CD8-positive, alpha-beta memory T cell (primary cell): Measurements from ENCODE around the gene TTC23L. TPM values are rescaled to one million over a fixed set of nuclear protein-coding genes. Genes with fewer than 3 reads are reported as not detected.

Experiments used
- CTCF ChIA-PET: fragments of 350-600 bp; sonication (Branson Sonifier 250); formaldehyde crosslinking; loops from one replicate; lab custom pipeline; 2021; ENCODE audit warnings: antibody characterized with exemption; lab: Charles Lee
- POLR2A ChIA-PET: fragments of 350-600 bp; sonication (Branson Sonifier 250); formaldehyde crosslinking; loops from one replicate; lab custom pipeline; 2021; ENCODE audit warnings: antibody characterized with exemption; lab: Charles Lee
- DNase-seq, 5 donors: peaks; one replicate each; pipeline versions ENCODE4 v3.0.0 to v3.0.0-alpha.2; 2020 to 2022; ENCODE audit warnings: mixed read lengths in 1 of 5
- H3K27ac ChIP-seq: one replicate; pipeline ENCODE4 v1.7.0; 2013; ENCODE audit warnings: low read depth, mild to moderate bottlenecking, low read length, moderate library complexity
- H3K27me3 ChIP-seq: 2 replicates; pipeline ENCODE4 v1.7.0; 2013; ENCODE audit warnings: low read length, mild to moderate bottlenecking; ENCODE audit not compliant: insufficient read depth, poor library complexity, severe bottlenecking
- H3K36me3 ChIP-seq: 2 replicates; pipeline ENCODE4 v1.7.0; 2013; ENCODE audit warnings: mild to moderate bottlenecking, low read length, moderate library complexity; ENCODE audit not compliant: insufficient read depth
- H3K4me1 ChIP-seq: 2 replicates; pipeline ENCODE4 v1.7.0; 2013; ENCODE audit warnings: mild to moderate bottlenecking, low read length, moderate library complexity; ENCODE audit not compliant: insufficient read depth
- H3K4me3 ChIP-seq: 2 replicates; pipeline ENCODE4 v1.7.0; 2013; ENCODE audit warnings: mild to moderate bottlenecking, low read length
- H3K9me3 ChIP-seq: 2 replicates; pipeline ENCODE4 v1.7.0; 2013; ENCODE audit warnings: mild to moderate bottlenecking, low read length
- H3K27ac Mint-ChIP-seq, 8 donors: one replicate each; pipeline ENCODE4 v1.8.0; 2020 to 2021; ENCODE audit warnings: mixed read lengths in 8 of 8, mild to moderate bottlenecking in 6 of 8, inconsistent platforms in 3 of 8, moderate library complexity in 3 of 8
- H3K27me3 Mint-ChIP-seq, 2 donors: one replicate each; pipeline ENCODE4 v1.8.0; 2020 to 2021; ENCODE audit warnings: mixed read lengths in 2 of 2, mild to moderate bottlenecking in 1 of 2, moderate library complexity in 1 of 2
- H3K36me3 Mint-ChIP-seq, 3 donors: one replicate each; pipeline ENCODE4 v1.8.0; 2020 to 2021; ENCODE audit warnings: mixed read lengths in 3 of 3, inconsistent platforms in 1 of 3, mild to moderate bottlenecking in 1 of 3
- H3K4me1 Mint-ChIP-seq, 3 donors: one replicate each; pipeline ENCODE4 v1.8.0; 2020 to 2021; ENCODE audit warnings: mixed read lengths in 3 of 3, inconsistent platforms in 1 of 3, mild to moderate bottlenecking in 1 of 3
- H3K4me3 Mint-ChIP-seq, 7 donors: one replicate each; pipeline ENCODE4 v1.8.0; 2020 to 2021; ENCODE audit warnings: mixed read lengths in 7 of 7, mild to moderate bottlenecking in 6 of 7, moderate library complexity in 4 of 7, inconsistent platforms in 2 of 7
- H3K9me3 Mint-ChIP-seq, 5 donors: one replicate each; pipeline ENCODE4 v1.8.0; 2020 to 2022; ENCODE audit warnings: mixed read lengths in 5 of 5, mild to moderate bottlenecking in 3 of 5, moderate library complexity in 2 of 5, inconsistent platforms in 1 of 5
- polyA plus RNA-seq: library from polyadenylated mRNA; unstranded; fragments of 300-500 nt; fragmentation: Illumina TruSeq; gene quantifications from one replicate; pipeline ENCODE4 v1.2.3, GENCODE V29; 2021
- total RNA-seq, 2 experiments: library from RNA; stranded (reverse); gene quantifications; one replicate each; pipeline ENCODE4 v1.2.3, GENCODE V29; 2021

Gene TTC23L
- total and polyA plus RNA-seq, 3 experiments from 2014 or later, result 0.24 to 0.63 TPM; not detected in 1

DNA sequence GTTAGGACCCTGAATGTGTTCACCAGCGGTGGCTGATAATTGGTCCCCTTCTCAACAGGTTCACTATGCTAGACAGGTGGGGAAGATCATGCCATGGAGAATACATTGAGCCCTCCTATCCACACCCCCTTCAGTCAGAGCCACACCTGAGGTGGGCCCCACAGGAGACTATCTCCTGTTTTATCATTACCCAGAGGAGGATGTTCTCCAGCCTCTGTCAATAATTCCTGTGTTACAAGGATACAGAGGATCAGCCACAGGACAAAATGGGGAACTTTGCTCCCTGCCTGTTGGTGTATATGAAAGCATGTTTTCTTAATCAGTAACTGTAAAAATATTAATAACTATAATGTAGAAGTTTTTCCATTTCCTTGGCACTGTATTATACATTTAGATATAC lies 50.4 kb downstream of the TTC23L start:
- Mint-ChIP-seq H3K4me1 (no peaks in the 10 kb centered on the region), H3K27me3 (peaks cover 0 to 9% of the 10 kb centered on the region in 2 donors), H3K9me3 (no peaks in the 10 kb centered on the region), H3K36me3 (no peaks in the 10 kb centered on the region), H3K4me3 (no peak overlapping the region), H3K27ac (no peak overlapping the region)
- Histone ChIP-seq H3K9me3 (no peaks in the 10 kb centered on the region), H3K27me3 (no peaks in the 10 kb centered on the region), H3K4me1 (no peaks in the 10 kb centered on the region), H3K36me3 (no peaks in the 10 kb centered on the region), H3K4me3 (no peak overlapping the region), H3K27ac (no peak overlapping the region)
- CTCF ChIA-PET, result interaction anchor here (0.9 kb wide), 1 partner anchor 366 kb away, joined by 4 read pairs; no protein-coding TSS in a partner anchor
- POLR2A ChIA-PET, result interaction anchor here (0.7 kb wide), 1 partner anchor 45 kb away, joined by 6 read pairs; no protein-coding TSS in a partner anchor
- no peak for DNase-seq

GRCh38 chr5:34891981-34892380 lies 53.0 kb downstream of the TTC23L start:
- Mint-ChIP-seq H3K4me1 (no peaks in the 10 kb centered on the region), H3K36me3 (peaks cover 0 to 4% (median 3%) of the 10 kb centered on the region in 3 donors), H3K9me3 (no peaks in the 10 kb centered on the region), H3K27ac (no peak overlapping the region), H3K27me3 (peaks cover 0 to 1% of the 10 kb centered on the region in 2 donors), H3K4me3 (no peak overlapping the region)
- Histone ChIP-seq H3K4me3 (no peak overlapping the region), H3K27ac (no peak overlapping the region), H3K4me1 (no peaks in the 10 kb centered on the region), H3K9me3 (no peaks in the 10 kb centered on the region), H3K36me3 (no peaks in the 10 kb centered on the region), H3K27me3 (no peaks in the 10 kb centered on the region)
- CTCF ChIA-PET, result no interaction called here
- POLR2A ChIA-PET, result no interaction called here
- DNase-seq, result no peak

- no peak overlapping the region for H3K4me3 Mint-ChIP-seq
- no peaks in the 10 kb centered on the region for H3K27me3 Mint-ChIP-seq
- POLR2A ChIA-PET, result no interaction called here
- peaks cover 0 to 4% (median 3%) of the 10 kb centered on the region in 3 donors for H3K36me3 Mint-ChIP-seq
- H3K27ac ChIP-seq, result no peak overlapping the region
- no peaks in the 10 kb centered on the region for H3K4me1 ChIP-seq
- no peaks in the 10 kb centered on the region for H3K9me3 Mint-ChIP-seq
- H3K4me3 ChIP-seq, result no peak overlapping the region
- CTCF ChIA-PET, result no interaction called here
- DNase-seq, result no peak
- H3K27me3 ChIP-seq, result no peaks in the 10 kb centered on the region
- peak overlapping the region in 1 of 8 donors; percentile 45 for H3K27ac Mint-ChIP-seq
- H3K36me3 ChIP-seq, result no peaks in the 10 kb centered on the region
- H3K9me3 ChIP-seq, result no peaks in the 10 kb centered on the region
- H3K4me1 Mint-ChIP-seq, result no peaks in the 10 kb centered on the region
Observed at GRCh38 chr5:34892414-34892813, 53.5 kb downstream of the TTC23L start.

- POLR2A ChIA-PET, result no interaction called here
Observed at GRCh38 chr5:34894716-34895115, 55.8 kb downstream of the TTC23L start.

GRCh38 chr5:34895641-34896419 lies 56.9 kb downstream of the TTC23L start:
- H3K4me1 Mint-ChIP-seq, result no peaks in the 10 kb centered on the region
- Histone ChIP-seq H3K9me3 (no peaks in the 10 kb centered on the region), H3K36me3 (no peaks in the 10 kb centered on the region), H3K27me3 (no peaks in the 10 kb centered on the region), H3K4me1 (no peaks in the 10 kb centered on the region), H3K4me3 (no peak overlapping the region), H3K27ac (no peak overlapping the region)
- ChIA-PET POLR2A (no interaction called here), CTCF (interaction anchor here (1.1 to 2.1 kb wide), 3 partner anchors 14 to 419 kb away, joined by 3 to 14 read pairs (median 3); no protein-coding TSS in a partner anchor)
- H3K4me3 Mint-ChIP-seq, result no peak overlapping the region
- no peak for DNase-seq
- no peaks in the 10 kb centered on the region for H3K9me3 Mint-ChIP-seq
- H3K27ac Mint-ChIP-seq, result peak overlapping the region in 2 of 8 donors; percentile 43 to 58
- no peaks in the 10 kb centered on the region for H3K27me3 Mint-ChIP-seq
- H3K36me3 Mint-ChIP-seq, result peaks cover 0 to 5% (median 4%) of the 10 kb centered on the region in 3 donors

More at GRCh38 chr5:34894716-34895115, 55.8 kb downstream of the TTC23L start:
- Histone ChIP-seq H3K4me1 (no peaks in the 10 kb centered on the region), H3K27me3 (no peaks in the 10 kb centered on the region), H3K9me3 (no peaks in the 10 kb centered on the region), H3K36me3 (no peaks in the 10 kb centered on the region), H3K27ac (no peak overlapping the region), H3K4me3 (no peak overlapping the region)
- Mint-ChIP-seq H3K4me1 (no peaks in the 10 kb centered on the region), H3K9me3 (no peaks in the 10 kb centered on the region), H3K36me3 (peaks cover 0 to 4% (median 3%) of the 10 kb centered on the region in 3 donors), H3K27me3 (no peaks in the 10 kb centered on the region), H3K4me3 (no peak overlapping the region), H3K27ac (no peak overlapping the region)
- no peak for DNase-seq
- CTCF ChIA-PET, result interaction anchor here (1.6 kb wide), 1 partner anchor 9 kb away, joined by 4 read pairs; no protein-coding TSS in a partner anchor

DNA sequence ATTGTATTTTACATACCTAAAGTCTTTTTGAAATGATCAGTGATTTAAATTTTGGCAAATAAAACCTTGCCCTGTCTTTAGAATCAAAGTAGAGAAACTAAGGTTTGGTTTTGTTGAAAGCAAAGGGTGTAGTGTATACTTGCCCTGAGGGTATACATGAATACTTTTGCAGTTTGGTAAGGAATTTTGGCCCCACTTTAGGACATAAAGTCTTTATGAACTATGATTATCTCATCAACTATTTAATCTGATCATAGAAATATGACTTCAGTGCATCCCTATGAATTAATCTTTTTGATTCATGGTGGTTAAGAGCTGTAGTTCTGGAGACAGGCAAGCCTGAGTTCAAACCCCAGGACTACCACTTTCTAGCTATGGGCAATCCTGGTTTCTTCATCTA lies 58.7 kb downstream of the TTC23L start:
- H3K9me3 Mint-ChIP-seq, result no peaks in the 10 kb centered on the region
- DNase-seq, result no peak
- Histone ChIP-seq H3K27me3 (no peaks in the 10 kb centered on the region), H3K36me3 (no peaks in the 10 kb centered on the region), H3K9me3 (no peaks in the 10 kb centered on the region), H3K27ac (no peak overlapping the region), H3K4me3 (no peak overlapping the region), H3K4me1 (no peaks in the 10 kb centered on the region)
- no peaks in the 10 kb centered on the region for H3K4me1 Mint-ChIP-seq
- no peaks in the 10 kb centered on the region for H3K27me3 Mint-ChIP-seq
- H3K36me3 Mint-ChIP-seq, result peaks cover 0 to 6% (median 5%) of the 10 kb centered on the region in 3 donors
- ChIA-PET POLR2A (no interaction called here), CTCF (interaction anchor here (0.7 to 3.1 kb wide), 10 partner anchors 13 to 413 kb away, joined by 3 to 37 read pairs (median 5); partner anchors contain the start of genes DNAJC21 and TTC23L)
- no peak overlapping the region for H3K4me3 Mint-ChIP-seq
- no peak overlapping the region for H3K27ac Mint-ChIP-seq

DNA sequence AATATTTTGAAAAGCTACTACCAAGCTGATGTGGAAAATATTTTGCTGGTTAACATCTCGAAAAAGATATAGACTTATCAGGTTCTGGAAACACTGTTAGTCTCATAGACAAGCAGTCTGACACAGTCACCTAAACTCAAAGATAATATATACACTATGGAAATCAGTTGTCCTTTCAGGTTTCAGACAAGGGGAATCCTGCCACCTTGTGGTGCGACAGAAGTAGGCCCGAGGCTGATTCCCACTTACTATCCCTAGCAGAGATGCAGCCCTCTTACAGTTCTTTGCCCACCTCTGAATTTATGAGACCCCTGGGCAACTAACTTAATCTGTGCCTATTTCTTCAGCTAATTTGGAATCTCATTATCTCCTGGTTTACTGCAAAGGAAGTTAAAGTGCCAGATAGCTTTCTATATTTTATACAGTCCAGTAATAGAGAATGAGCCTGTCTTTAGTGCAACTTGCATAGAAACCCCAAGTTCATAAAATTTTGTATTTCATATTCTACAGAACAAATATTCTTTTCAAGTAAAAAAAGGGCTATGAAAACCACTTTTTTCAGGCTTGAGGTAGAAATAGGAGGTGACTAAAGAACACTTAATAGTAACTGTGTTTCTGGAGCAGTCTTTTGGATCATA lies 59.4 kb downstream of the TTC23L start:
- no peaks in the 10 kb centered on the region for H3K9me3 ChIP-seq
- Mint-ChIP-seq H3K36me3 (peaks cover 0 to 7% (median 7%) of the 10 kb centered on the region in 3 donors), H3K4me3 (no peak overlapping the region), H3K4me1 (no peaks in the 10 kb centered on the region), H3K9me3 (no peaks in the 10 kb centered on the region), H3K27ac (no peak overlapping the region), H3K27me3 (no peaks in the 10 kb centered on the region)
- H3K4me1 ChIP-seq, result no peaks in the 10 kb centered on the region
- no peaks in the 10 kb centered on the region for H3K36me3 ChIP-seq
- H3K4me3 ChIP-seq, result no peak overlapping the region
- CTCF ChIA-PET, result interaction anchor here (0.7 to 3.1 kb wide), 12 partner anchors 13 to 414 kb away, joined by 3 to 37 read pairs (median 5); partner anchors contain the start of genes BRIX1, DNAJC21, RAD1 and TTC23L
- POLR2A ChIA-PET, result no interaction called here
- H3K27me3 ChIP-seq, result no peaks in the 10 kb centered on the region
- DNase-seq, result peak; percentile 30 to 67 (median 31)
- H3K27ac ChIP-seq, result no peak overlapping the region

GRCh38 chr5:34899066-34899465 lies 60.1 kb downstream of the TTC23L start:
- POLR2A ChIA-PET, result no interaction called here
- no peaks in the 10 kb centered on the region for H3K9me3 Mint-ChIP-seq
- H3K36me3 Mint-ChIP-seq, result peaks cover 0 to 11% (median 11%) of the 10 kb centered on the region in 3 donors

More at GRCh38 chr5:34899066-34899465, 60.1 kb downstream of the TTC23L start:
- H3K27ac ChIP-seq, result no peak overlapping the region
- Mint-ChIP-seq H3K4me1 (no peaks in the 10 kb centered on the region), H3K4me3 (no peak overlapping the region), H3K27me3 (no peaks in the 10 kb centered on the region), H3K27ac (no peak overlapping the region)
- DNase-seq, result no peak
- H3K4me3 ChIP-seq, result no peak overlapping the region
- CTCF ChIA-PET, result interaction anchor here (0.9 to 3.1 kb wide), 7 partner anchors 14 to 415 kb away, joined by 3 to 37 read pairs (median 6); partner anchors contain the start of genes BRIX1 and RAD1
- H3K9me3 ChIP-seq, result no peaks in the 10 kb centered on the region
- H3K4me1 ChIP-seq, result no peaks in the 10 kb centered on the region
- no peaks in the 10 kb centered on the region for H3K27me3 ChIP-seq
- no peaks in the 10 kb centered on the region for H3K36me3 ChIP-seq
